PC-3 (cell line): ENCODE data around the gene MIAT.

Source experiments
- EZH2 ChIP-seq: fragments of 300-600 bp; sonication (generic); IDR thresholded peaks from one replicate; pipeline ENCODE4 v1.6.1; 2017; ENCODE audit warnings: antibody characterized with exemption, mild to moderate bottlenecking, low read length; ENCODE audit not compliant: unreplicated experiment
- TF ChIP-seq, protein P1 (sequence below): fragments of 300-600 bp; sonication (generic); conservative IDR thresholded peaks from 2 replicates; pipeline ENCODE4 v1.5.1; 2017; ENCODE audit warnings: antibody characterized with exemption, low read depth, mild to moderate bottlenecking, low read length

DNA sequence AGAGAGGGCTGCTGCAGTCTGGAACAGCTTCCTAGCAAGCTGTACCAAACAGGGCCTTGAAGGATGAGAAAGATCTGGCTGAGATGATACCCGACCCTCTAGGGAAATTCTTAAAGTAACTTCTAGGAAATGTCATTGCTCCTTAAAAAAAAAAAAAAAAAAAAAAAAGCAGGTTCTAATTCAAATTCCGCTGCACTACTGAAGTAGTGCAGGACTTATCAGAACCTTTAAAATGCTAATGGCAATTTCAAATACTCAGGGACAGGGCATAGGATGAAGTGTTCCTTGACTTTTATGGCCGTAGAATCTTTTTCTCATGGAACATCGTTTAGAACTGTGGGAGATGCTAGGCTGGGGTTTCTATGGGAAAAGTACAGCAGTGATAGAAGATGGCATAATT lies 13.1 kb downstream of the MIAT start:
- TF ChIP-seq, protein P1, sequence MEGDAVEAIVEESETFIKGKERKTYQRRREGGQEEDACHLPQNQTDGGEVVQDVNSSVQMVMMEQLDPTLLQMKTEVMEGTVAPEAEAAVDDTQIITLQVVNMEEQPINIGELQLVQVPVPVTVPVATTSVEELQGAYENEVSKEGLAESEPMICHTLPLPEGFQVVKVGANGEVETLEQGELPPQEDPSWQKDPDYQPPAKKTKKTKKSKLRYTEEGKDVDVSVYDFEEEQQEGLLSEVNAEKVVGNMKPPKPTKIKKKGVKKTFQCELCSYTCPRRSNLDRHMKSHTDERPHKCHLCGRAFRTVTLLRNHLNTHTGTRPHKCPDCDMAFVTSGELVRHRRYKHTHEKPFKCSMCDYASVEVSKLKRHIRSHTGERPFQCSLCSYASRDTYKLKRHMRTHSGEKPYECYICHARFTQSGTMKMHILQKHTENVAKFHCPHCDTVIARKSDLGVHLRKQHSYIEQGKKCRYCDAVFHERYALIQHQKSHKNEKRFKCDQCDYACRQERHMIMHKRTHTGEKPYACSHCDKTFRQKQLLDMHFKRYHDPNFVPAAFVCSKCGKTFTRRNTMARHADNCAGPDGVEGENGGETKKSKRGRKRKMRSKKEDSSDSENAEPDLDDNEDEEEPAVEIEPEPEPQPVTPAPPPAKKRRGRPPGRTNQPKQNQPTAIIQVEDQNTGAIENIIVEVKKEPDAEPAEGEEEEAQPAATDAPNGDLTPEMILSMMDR: no peak
- TF ChIP-seq EZH2: no peak
